MM.1S (cell line): ENCODE measurements around the gene KATNIP.

Source experiments
- DNase-seq: peaks from one replicate; pipeline ENCODE4 v3.0.0-alpha.2; 2015
- H2AFZ ChIP-seq: fragments of 300-600 bp; sonication (generic); 2 replicates; pipeline ENCODE4 v1.6.0; 2016; ENCODE audit warnings: antibody characterized with exemption, low read length
- H3F3A ChIP-seq: fragments of 300-600 bp; sonication (generic); 2 replicates; pipeline ENCODE4 v1.6.1; 2016; ENCODE audit warnings: mild to moderate bottlenecking, antibody characterized with exemption, low read length, moderate library complexity, mixed read lengths; ENCODE audit not compliant: insufficient read depth
- H3K27ac ChIP-seq: fragments of 300-600 bp; sonication (generic); 2 replicates; pipeline ENCODE4 v1.5.1; 2016; ENCODE audit warnings: mild to moderate bottlenecking, low read length
- H3K27me3 ChIP-seq: fragments of 300-600 bp; sonication (generic); replicated peaks from 2 replicates; pipeline ENCODE4 v1.6.0; 2016; ENCODE audit warnings: low read length; ENCODE audit not compliant: insufficient read depth
- H3K36me3 ChIP-seq: fragments of 300-600 bp; sonication (generic); replicated peaks from 2 replicates; pipeline ENCODE4 v1.6.1; 2016; ENCODE audit warnings: mild to moderate bottlenecking, low read length, mixed read lengths; ENCODE audit not compliant: insufficient read depth
- H3K4me1 ChIP-seq: fragments of 300-600 bp; sonication (generic); 2 replicates; pipeline ENCODE4 v1.6.1; 2016; ENCODE audit warnings: low read length, mixed read lengths
- H3K4me2 ChIP-seq: fragments of 300-600 bp; sonication (generic); 2 replicates; pipeline ENCODE4 v1.6.0; 2016; ENCODE audit warnings: low read depth, low read length
- H3K4me3 ChIP-seq: fragments of 300-600 bp; sonication (generic); 2 replicates; pipeline ENCODE4 v1.5.1; 2016; ENCODE audit warnings: low read length, mixed read lengths
- H3K79me2 ChIP-seq: fragments of 300-600 bp; sonication (generic); 2 replicates; pipeline ENCODE4 v1.6.1; 2016; ENCODE audit warnings: mixed run types, low read length, mixed read lengths
- H3K9ac ChIP-seq: fragments of 300-600 bp; sonication (generic); 2 replicates; pipeline ENCODE4 v1.6.1; 2016; ENCODE audit warnings: low read length, mixed read lengths
- H3K9me2 ChIP-seq: fragments of 300-600 bp; sonication (generic); replicated peaks from 2 replicates; pipeline ENCODE4 v1.6.1; 2016; ENCODE audit warnings: mild to moderate bottlenecking, low read length, mixed read lengths; ENCODE audit not compliant: insufficient read depth
- H3K9me3 ChIP-seq: fragments of 300-600 bp; sonication (generic); replicated peaks from 2 replicates; pipeline ENCODE4 v1.6.1; 2016; ENCODE audit warnings: mild to moderate bottlenecking, low read length, mixed read lengths; ENCODE audit not compliant: insufficient read depth
- H4K20me1 ChIP-seq: fragments of 300-600 bp; sonication (generic); 2 replicates; pipeline ENCODE4 v1.6.1; 2016; ENCODE audit warnings: mild to moderate bottlenecking, low read length, moderate library complexity, mixed read lengths; ENCODE audit not compliant: insufficient read depth
- CTCF ChIP-seq: fragments of 300-600 bp; sonication (generic); IDR thresholded peaks from 2 replicates; pipeline ENCODE4 v1.5.1; 2016; ENCODE audit warnings: antibody characterized with exemption, low read length, mixed read lengths
- EZH2 ChIP-seq: fragments of 300-600 bp; sonication (generic); optimal IDR thresholded peaks from 2 replicates; pipeline ENCODE3; 2017; ENCODE audit warnings: low read depth, mild to moderate bottlenecking, antibody characterized with exemption, low read length, mixed read lengths
- EZH2phosphoT487 ChIP-seq: fragments of 300-600 bp; sonication (generic); IDR thresholded peaks from 2 replicates; pipeline ENCODE4 v1.6.1; 2018; ENCODE audit warnings: antibody characterized with exemption, low read length

KATNIP gene

GRCh38 chr16:27505297-27506236 lies 44.4 kb upstream of the KATNIP start:
- Histone ChIP-seq H3K9me3 (no peaks in the 10 kb centered on the region), H3K4me1 (no peaks in the 10 kb centered on the region), H3K9ac (no peak overlapping the region), H2AFZ (no peak overlapping the region), H3K9me2 (no peaks in the 10 kb centered on the region), H4K20me1 (no peaks in the 10 kb centered on the region), H3K36me3 (0 out of 2 replicates have a peak, but pooled peaks cover 3% of the 10 kb centered on the region), H3K79me2 (no peaks in the 10 kb centered on the region), H3K27ac (no peak overlapping the region), H3K4me2 (no peak overlapping the region), H3F3A (no peaks in the 10 kb centered on the region), H3K4me3 (no peak overlapping the region), H3K27me3 (no peaks in the 10 kb centered on the region)
- no peak for TF ChIP-seq EZH2
- TF ChIP-seq CTCF = no peak
- no peak for TF ChIP-seq EZH2phosphoT487
- DNase-seq = no peak

GRCh38 chr16:27506771-27507170 lies 43.2 kb upstream of the KATNIP start:
- Histone ChIP-seq H3K4me3 (no peak overlapping the region), H3K36me3 (0 out of 2 replicates have a peak, but pooled peaks cover 3% of the 10 kb centered on the region), H2AFZ (no peak overlapping the region), H3K9me2 (no peaks in the 10 kb centered on the region), H3K9ac (no peak overlapping the region), H3K27me3 (no peaks in the 10 kb centered on the region), H3F3A (no peaks in the 10 kb centered on the region), H3K27ac (no peak overlapping the region), H3K79me2 (no peaks in the 10 kb centered on the region), H3K4me1 (no peaks in the 10 kb centered on the region), H3K4me2 (no peak overlapping the region), H4K20me1 (no peaks in the 10 kb centered on the region), H3K9me3 (no peaks in the 10 kb centered on the region)
- TF ChIP-seq EZH2 (no peak), EZH2phosphoT487 (no peak), CTCF (no peak)
- no peak for DNase-seq

- H3K4me1 ChIP-seq = no peaks in the 10 kb centered on the region
- TF ChIP-seq CTCF = no peak
- no peak for TF ChIP-seq EZH2
- TF ChIP-seq EZH2phosphoT487 = no peak
- no peaks in the 10 kb centered on the region for H3K79me2 ChIP-seq
- no peaks in the 10 kb centered on the region for H3F3A ChIP-seq
- H3K9ac ChIP-seq = no peak overlapping the region
- no peak overlapping the region for H3K27ac ChIP-seq
- no peaks in the 10 kb centered on the region for H3K9me3 ChIP-seq
- no peak for DNase-seq
- H3K27me3 ChIP-seq = no peaks in the 10 kb centered on the region
- 0 out of 2 replicates have a peak, but pooled peaks cover 3% of the 10 kb centered on the region for H3K36me3 ChIP-seq
- H4K20me1 ChIP-seq = no peaks in the 10 kb centered on the region
- H3K4me3 ChIP-seq = no peak overlapping the region
- H3K9me2 ChIP-seq = no peaks in the 10 kb centered on the region
- H2AFZ ChIP-seq = no peak overlapping the region
- no peak overlapping the region for H3K4me2 ChIP-seq
Observed at GRCh38 chr16:27508476-27508875, 41.5 kb upstream of the KATNIP start.
